Measurements from ENCODE around the gene AIP. TPM values are rescaled to one million over a fixed set of nuclear protein-coding genes. Genes with fewer than 3 reads are reported as not detected.

AIP gene
- total RNA-seq, 1 donor = 38.4 TPM

DNA sequence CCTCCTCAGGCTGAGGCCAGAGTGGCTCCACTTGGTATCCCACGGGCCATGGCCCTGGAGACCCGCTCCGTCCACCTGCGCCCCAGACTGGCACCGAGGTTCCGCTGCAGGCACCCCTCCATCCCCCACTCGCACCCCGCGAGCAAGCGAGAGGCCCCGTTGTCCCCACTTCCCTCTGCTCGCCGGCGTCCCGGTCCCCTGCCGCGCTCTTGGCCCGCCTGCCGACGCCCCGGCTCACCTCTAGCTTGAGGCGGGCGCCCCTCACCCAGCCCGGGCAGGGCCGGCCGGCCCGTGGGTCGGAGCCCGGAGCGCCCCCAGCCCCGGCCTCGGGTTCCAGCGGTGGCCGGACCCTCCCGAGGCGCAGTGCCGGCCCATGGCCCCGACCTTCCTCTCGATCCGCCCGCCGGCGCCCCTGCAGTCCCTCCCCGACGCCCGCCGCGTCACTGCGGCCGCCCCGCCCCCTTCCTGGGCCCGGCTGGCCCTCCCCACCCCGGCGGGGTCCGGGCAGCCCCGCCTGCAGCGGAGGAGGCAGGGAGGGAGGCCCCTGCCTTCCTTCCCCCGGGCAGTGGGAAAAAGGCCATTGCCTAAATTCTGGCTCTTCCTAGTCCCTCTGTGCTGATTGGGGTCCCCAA is 22.2 kb downstream of the AIP start, which contains the start of gene PITPNM1:
PITPNM1 (minus strand) TSS at position 414 of the 632 bp plus-strand sequence. CDS start 1,183 bp downstream, outside the sequence.
- DNase-seq (ENCODE audit: low read depth) = peak; percentile 25
- TF ChIP-seq, protein P1, sequence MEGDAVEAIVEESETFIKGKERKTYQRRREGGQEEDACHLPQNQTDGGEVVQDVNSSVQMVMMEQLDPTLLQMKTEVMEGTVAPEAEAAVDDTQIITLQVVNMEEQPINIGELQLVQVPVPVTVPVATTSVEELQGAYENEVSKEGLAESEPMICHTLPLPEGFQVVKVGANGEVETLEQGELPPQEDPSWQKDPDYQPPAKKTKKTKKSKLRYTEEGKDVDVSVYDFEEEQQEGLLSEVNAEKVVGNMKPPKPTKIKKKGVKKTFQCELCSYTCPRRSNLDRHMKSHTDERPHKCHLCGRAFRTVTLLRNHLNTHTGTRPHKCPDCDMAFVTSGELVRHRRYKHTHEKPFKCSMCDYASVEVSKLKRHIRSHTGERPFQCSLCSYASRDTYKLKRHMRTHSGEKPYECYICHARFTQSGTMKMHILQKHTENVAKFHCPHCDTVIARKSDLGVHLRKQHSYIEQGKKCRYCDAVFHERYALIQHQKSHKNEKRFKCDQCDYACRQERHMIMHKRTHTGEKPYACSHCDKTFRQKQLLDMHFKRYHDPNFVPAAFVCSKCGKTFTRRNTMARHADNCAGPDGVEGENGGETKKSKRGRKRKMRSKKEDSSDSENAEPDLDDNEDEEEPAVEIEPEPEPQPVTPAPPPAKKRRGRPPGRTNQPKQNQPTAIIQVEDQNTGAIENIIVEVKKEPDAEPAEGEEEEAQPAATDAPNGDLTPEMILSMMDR (IDR thresholded peaks at IDR 0.05; ENCODE audit: insufficient read depth, low read length) = no peak
- peak within 1 kb of the TSS; percentile 82 for H3K4me3 ChIP-seq (ENCODE audit: low read depth, low read length)

DNA sequence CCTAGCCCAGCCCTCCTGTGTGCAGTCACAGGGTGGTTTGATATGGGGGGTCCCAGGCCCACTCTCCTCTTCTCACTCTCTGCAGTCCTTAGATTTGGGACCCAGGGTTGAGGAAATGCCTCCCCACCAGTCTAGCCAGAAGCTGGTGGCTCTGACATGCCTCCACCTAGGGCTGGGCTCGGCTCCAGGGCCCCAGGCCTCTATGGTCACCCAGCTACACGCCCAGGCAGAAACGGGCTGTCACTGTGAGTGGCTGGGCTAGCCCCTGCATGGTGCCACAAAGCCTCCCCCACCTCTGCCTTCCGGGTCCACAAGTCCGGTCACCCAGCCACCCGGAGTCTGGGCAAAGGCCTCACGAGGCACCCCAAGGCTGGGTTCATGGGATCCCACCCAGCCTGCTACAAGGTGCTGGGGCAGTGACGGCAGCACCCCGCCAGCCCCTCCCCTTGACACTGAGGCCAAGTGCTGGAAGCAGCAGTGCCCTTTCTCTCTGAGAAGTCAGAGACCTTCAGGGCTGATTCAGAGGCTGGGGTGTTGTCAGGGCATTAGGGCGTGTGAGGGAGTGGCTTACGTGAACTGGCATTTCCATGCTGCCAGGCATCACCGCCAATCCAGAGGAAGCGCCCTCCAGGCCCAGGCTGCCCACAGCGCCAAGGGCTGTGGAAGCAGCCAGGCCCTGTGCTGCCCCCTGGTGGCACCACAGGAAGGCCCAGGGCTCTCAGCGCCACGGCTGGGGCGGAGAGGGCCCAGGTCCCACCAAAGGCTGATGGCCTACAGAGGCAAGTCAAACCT is 23.0 kb downstream of the AIP start:
- TF ChIP-seq, protein P1 (IDR thresholded peaks at IDR 0.05; ENCODE audit: insufficient read depth, low read length) = peak; percentile 96
- peak; percentile 87 for DNase-seq (ENCODE audit: low read depth)
- H3K4me3 ChIP-seq (ENCODE audit: low read depth, low read length) = peak overlapping the region; percentile 82

DNA sequence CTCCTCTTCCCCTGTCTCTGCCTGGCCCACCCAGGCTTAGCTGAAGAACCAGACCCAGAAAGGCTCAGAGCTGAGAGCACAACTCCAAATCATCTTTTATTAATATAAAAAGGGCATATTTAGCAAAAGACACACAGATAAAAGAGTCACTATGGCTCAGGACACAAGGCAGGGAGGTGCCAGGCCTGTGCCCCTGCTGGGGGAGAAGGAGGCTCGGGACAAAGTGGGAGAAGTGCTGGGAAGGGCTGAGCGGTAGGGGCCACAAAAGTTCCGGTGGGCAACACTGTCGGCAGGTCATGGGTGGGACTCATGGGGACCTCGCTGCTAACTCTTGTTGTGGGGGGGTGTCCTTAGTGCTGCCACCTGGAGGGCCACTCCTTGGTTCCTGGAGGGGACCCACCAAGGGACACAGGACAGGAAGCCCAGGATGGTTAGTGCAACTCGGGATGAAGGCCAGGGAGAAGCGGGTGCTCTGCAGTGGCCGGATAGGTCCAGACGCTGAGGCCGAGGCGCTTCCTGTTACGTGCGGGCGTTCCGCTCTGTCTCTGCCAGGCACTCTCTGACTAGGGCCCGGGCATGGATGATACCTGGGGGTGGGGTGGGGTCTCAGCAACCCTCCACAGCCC is 23.7 kb downstream of the AIP start:
- TF ChIP-seq, protein P1 (IDR thresholded peaks at IDR 0.05; ENCODE audit: insufficient read depth, low read length) = no peak
- no peak for DNase-seq (ENCODE audit: low read depth)
- H3K4me3 ChIP-seq (ENCODE audit: low read depth, low read length) = no peak overlapping the region

DNA sequence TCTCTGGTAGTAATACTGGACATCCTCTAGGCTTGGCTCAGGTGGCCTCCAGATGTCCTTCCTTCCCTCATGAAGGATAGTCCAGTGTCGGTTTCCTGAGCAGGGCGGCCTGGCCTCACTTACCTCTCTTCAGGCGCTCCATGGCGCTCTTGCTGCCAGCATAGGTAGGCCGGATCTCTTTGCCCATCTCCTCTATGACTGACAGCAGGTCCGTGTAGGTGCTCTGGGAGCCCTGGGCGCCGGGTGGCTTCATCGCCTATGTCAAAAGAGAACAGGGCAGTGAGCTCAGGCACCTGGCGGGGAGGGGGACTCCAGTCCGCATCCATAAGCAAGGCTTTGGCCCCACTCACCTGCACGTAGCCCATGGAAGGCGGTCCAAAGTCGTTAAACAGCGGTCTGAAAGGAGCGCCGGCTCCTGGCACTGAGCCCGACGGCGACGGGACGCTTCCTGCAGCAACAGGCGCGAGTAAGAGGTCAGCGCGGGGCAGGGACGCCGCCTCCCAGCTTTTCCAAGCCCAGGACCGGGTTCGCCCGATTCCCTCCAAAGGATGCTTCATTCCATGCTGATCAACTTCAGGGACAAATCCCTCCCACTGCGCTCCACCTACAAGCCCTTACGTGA is 24.5 kb downstream of the AIP start:
- no peak for DNase-seq (ENCODE audit: low read depth)
- TF ChIP-seq, protein P1 (IDR thresholded peaks at IDR 0.05; ENCODE audit: insufficient read depth, low read length) = no peak
- peak overlapping the region; percentile 77 for H3K4me3 ChIP-seq (ENCODE audit: low read depth, low read length)

DNA sequence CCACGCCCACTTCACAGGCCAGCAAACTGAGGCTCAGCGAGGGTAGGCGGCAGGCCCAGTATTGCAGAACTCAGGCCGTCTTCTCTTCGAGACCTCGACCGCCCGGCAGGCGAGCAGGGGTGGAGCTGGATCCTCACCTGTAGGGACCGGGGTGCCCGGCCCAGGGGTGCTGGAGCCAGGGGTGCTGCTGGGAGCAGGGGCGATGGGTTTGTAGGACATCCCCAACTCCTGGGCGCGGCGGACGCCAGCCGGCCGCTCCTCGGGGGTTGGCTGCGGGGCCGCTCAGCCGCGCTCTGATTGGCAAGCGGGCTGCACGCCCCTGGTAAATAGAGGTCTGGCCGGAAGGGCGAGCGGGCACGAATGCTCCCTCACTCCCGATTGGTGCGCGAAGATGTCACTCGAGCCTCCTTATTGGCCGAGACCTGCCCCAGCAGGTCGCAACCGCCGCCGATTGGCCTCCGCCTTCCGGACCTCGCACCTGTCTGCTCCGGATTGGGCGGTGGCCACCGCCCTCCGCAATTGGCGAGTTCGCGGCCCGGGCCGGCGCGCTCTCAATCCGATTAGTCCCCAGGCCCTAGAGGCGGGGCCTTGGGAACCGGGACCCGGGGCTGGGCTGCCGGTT is 25.1 kb downstream of the AIP start, which contains the start of gene CDK2AP2:
CDK2AP2 (minus strand) TSS at position 299 of the 622 bp plus-strand sequence; CDS start at position 219, 80 bp downstream.
- H3K4me3 ChIP-seq (ENCODE audit: low read depth, low read length) = peak within 1 kb of the TSS; percentile 87
- peak; percentile 99 for DNase-seq (ENCODE audit: low read depth)
- TF ChIP-seq, protein P1 (IDR thresholded peaks at IDR 0.05; ENCODE audit: insufficient read depth, low read length) = no peak

Measured in fibroblast of the aortic adventitia (primary cell).